ENCODE data around the gene MYADM. TPM values are rescaled to one million over a fixed set of nuclear protein-coding genes. Genes with fewer than 3 reads are reported as not detected.
A peak's percentile ranks its signal among the peaks of the same experiment; 100 is the strongest.

Gene MYADM
- total and polyA plus RNA-seq, 2 of the 13 experiments (the other 11 are each of a cell fraction or from before 2014, with no cell fraction given) = 19.9 to 38.1 TPM

GRCh38 chr19:53882391-53883050, 14.8 kb downstream of the MYADM start:
- in situ Hi-C loops (cut with HindIII; ENCODE audit: extremely low pct_ligation_motif_present, low pct_unique_long_range_greater_than_20kb) (loop anchor here (5.0 kb wide), 1 partner anchor 40 kb away; no protein-coding TSS in a partner anchor), intact Hi-C loops (cut with micrococcal nuclease; ENCODE audit: unreplicated experiment) (loop anchor here (2.0 kb wide), 1 partner anchor 40 kb away; no protein-coding TSS in a partner anchor)
- BruUV-seq (replicated peaks) = no TSS peak
- DNase-seq (ENCODE audit: low spot score) (no peak), ATAC-seq (no peak), FAIRE-seq (no peak)
- H3K36me3 ChIP-seq (replicated peaks in 1 of 2; ENCODE audit: control insufficient read depth in 1 of 2, insufficient read depth in 2 of 2, low read length in 2 of 2) = no peaks in the 10 kb centered on the region
- 17% methylated on average over 15 of the region's 18 CpGs for WGBS (ENCODE audit: low lambda C conversion rate)
- H3K9me3 ChIP-seq (ENCODE audit: low read length) = no peaks in the 10 kb centered on the region
- H3K4me1 ChIP-seq (ENCODE audit: insufficient read depth, low read length) = peaks cover 30% of the 10 kb centered on the region
- peaks cover 0 to 38% of the 10 kb centered on the region in 2 experiments; a peak in 3 of 5 replicates for H3K27me3 ChIP-seq (ENCODE audit: control insufficient read depth in 1 of 2, insufficient read depth in 2 of 2, low read length in 2 of 2)
- POLR2A ChIA-PET = interaction anchor here (1.4 to 1.5 kb wide), 3 partner anchors 15 to 18 kb away, joined by 6 to 14 read pairs (median 9); partner anchors contain the start of gene MYADM
- peak overlapping the region; percentile 89 for H3K4me2 ChIP-seq (ENCODE audit: low read depth, low read length)
- no peaks in the 10 kb centered on the region for H4K20me1 ChIP-seq (ENCODE audit: insufficient read depth, low read length)
- no peak overlapping the region for H2AFZ ChIP-seq (ENCODE audit: low read length)
- CTCF ChIA-PET (ENCODE audit: low intra/inter-chr PET ratio, low total read pairs) = interaction anchor here (2.7 to 3.7 kb wide), 2 partner anchors 29 to 40 kb away, joined by 20 to 34 read pairs; no protein-coding TSS in a partner anchor
- no peak overlapping the region for H3K9ac ChIP-seq (ENCODE audit: insufficient read depth, low read depth, low read length)
- H3K27ac ChIP-seq (ENCODE audit: extremely low read length, insufficient read depth, low read length) = no peak overlapping the region
- peak overlapping the region in 1 of 3 experiments; percentile 68; a peak in 1 of 6 replicates for H3K4me3 ChIP-seq (replicated peaks in 1 of 3; ENCODE audit: insufficient read depth in 1 of 3, low read depth in 2 of 3, low read length in 3 of 3)
- no peaks in the 10 kb centered on the region for H3K79me2 ChIP-seq (ENCODE audit: insufficient read depth, low read length)
- TF ChIP-seq ARNTL (CRISPR knock-in tag; IDR thresholded peaks at IDR 0.05) (no peak), FOXO4 (CRISPR knock-in tag; conservative IDR thresholded peaks at IDR 0.05) (no peak), ZNF572 (CRISPR knock-in tag; IDR thresholded peaks at IDR 0.05) (no peak), CENPBD1 (CRISPR knock-in tag; IDR thresholded peaks at IDR 0.05; ENCODE audit: borderline replicate concordance, low read depth) (no peak), RXRA (CRISPR knock-in tag; IDR thresholded peaks at IDR 0.05) (no peak), MAZ (IDR thresholded peaks at IDR 0.05; ENCODE audit: borderline replicate concordance, low read depth, low read length) (no peak), MAZ (CRISPR knock-in tag; IDR thresholded peaks at IDR 0.05; ENCODE audit: low read depth) (no peak), ZBTB20 (CRISPR knock-in tag; IDR thresholded peaks at IDR 0.05; ENCODE audit: borderline replicate concordance, low read depth) (0 out of 2 replicates have a peak, but pooled peaks have one; percentile 12), ZFP1 (CRISPR knock-in tag; IDR thresholded peaks at IDR 0.05) (no peak), DMTF1 (CRISPR knock-in tag; IDR thresholded peaks at IDR 0.05) (no peak), GTF3A (CRISPR knock-in tag; conservative IDR thresholded peaks at IDR 0.05) (no peak), NCOA5 (CRISPR knock-in tag; IDR thresholded peaks at IDR 0.05) (no peak), ZNF687 (CRISPR knock-in tag; IDR thresholded peaks at IDR 0.05) (0 out of 2 replicates have a peak, but pooled peaks have one; percentile 6), ZNF253 (CRISPR knock-in tag; IDR thresholded peaks at IDR 0.05; ENCODE audit: borderline replicate concordance) (no peak), CENPX (CRISPR knock-in tag; IDR thresholded peaks at IDR 0.05) (no peak), ZNF430 (CRISPR knock-in tag; IDR thresholded peaks at IDR 0.05) (no peak)

Data from HepG2 (cell line).